ENCODE measurements around the gene SORCS3. TPM values are rescaled to one million over a fixed set of nuclear protein-coding genes. Genes with fewer than 3 reads are reported as not detected.

Gene SORCS3
- total and polyA plus RNA-seq, 11 donors: 0.03 to 0.19 (median 0.05) TPM; not detected in 8

- H3K27ac ChIP-seq: no peak overlapping the region
- DNase-seq (no peak), ATAC-seq (no peak)
- H3K9me3 ChIP-seq: no peaks in the 10 kb centered on the region
- no peaks in the 10 kb centered on the region for H3K4me1 ChIP-seq
- TF ChIP-seq CTCF (IDR thresholded peaks at IDR 0.05): no peak
- TF ChIP-seq POLR2A (IDR thresholded peaks at IDR 0.05): no peak
- 60 to 70% (median 62%) methylated on average over 18 of the region's 18 CpGs for WGBS, 4 donors
- H3K36me3 ChIP-seq: no peaks in the 10 kb centered on the region
- peaks cover 0 to 5% (median 0%) of the 10 kb centered on the region in 9 donors for H3K27me3 ChIP-seq
- no peak overlapping the region for H3K4me3 ChIP-seq
- intact Hi-C loops (cut with DNase I): no loop called here
These were observed 47.4 kb downstream of the SORCS3 start for GRCh38 chr10:104688251-104689042.

GRCh38 chr10:104689105-104689504 lies 48.0 kb downstream of the SORCS3 start:
- Histone ChIP-seq H3K4me1 (no peaks in the 10 kb centered on the region), H3K27me3 (peaks cover 0 to 5% (median 0%) of the 10 kb centered on the region in 9 donors), H3K9me3 (no peaks in the 10 kb centered on the region), H3K27ac (no peak overlapping the region), H3K36me3 (no peaks in the 10 kb centered on the region), H3K4me3 (no peak overlapping the region)
- ATAC-seq (no peak), DNase-seq (no peak)
- 78 to 86% (median 83%) methylated on average over 2 of the region's 2 CpGs for WGBS, 4 donors
- intact Hi-C loops (cut with DNase I): no loop called here
- no peak for TF ChIP-seq CTCF (IDR thresholded peaks at IDR 0.05)
- no peak for TF ChIP-seq POLR2A (IDR thresholded peaks at IDR 0.05)

- no peak for ATAC-seq
- intact Hi-C loops (cut with DNase I): no loop called here
- DNase-seq: no peak
- H3K4me1 ChIP-seq: no peaks in the 10 kb centered on the region
- WGBS, 4 donors: 78 to 94% (median 85%) methylated on average over 3 of the region's 3 CpGs
- H3K36me3 ChIP-seq: no peaks in the 10 kb centered on the region
- H3K4me3 ChIP-seq: no peak overlapping the region
- H3K27ac ChIP-seq: no peak overlapping the region
- no peaks in the 10 kb centered on the region for H3K9me3 ChIP-seq
- peaks cover 0 to 5% (median 0%) of the 10 kb centered on the region in 9 donors for H3K27me3 ChIP-seq
- TF ChIP-seq POLR2A (IDR thresholded peaks at IDR 0.05) (no peak), CTCF (IDR thresholded peaks at IDR 0.05) (no peak)
These were observed 48.5 kb downstream of the SORCS3 start for GRCh38 chr10:104689547-104689946.

- no peak overlapping the region for H3K27ac ChIP-seq
- no peak for TF ChIP-seq CTCF (IDR thresholded peaks at IDR 0.05)
- TF ChIP-seq POLR2A (IDR thresholded peaks at IDR 0.05): no peak
- H3K27me3 ChIP-seq: peaks cover 0 to 5% (median 0%) of the 10 kb centered on the region in 9 donors
- ATAC-seq (no peak), DNase-seq (no peak)
- WGBS, 4 donors: 83 to 94% (median 88%) methylated on average over 3 of the region's 3 CpGs
- H3K4me3 ChIP-seq: no peak overlapping the region
- intact Hi-C loops (cut with DNase I): no loop called here
- no peaks in the 10 kb centered on the region for H3K36me3 ChIP-seq
- no peaks in the 10 kb centered on the region for H3K4me1 ChIP-seq
- H3K9me3 ChIP-seq: no peaks in the 10 kb centered on the region
These were observed 49.0 kb downstream of the SORCS3 start for GRCh38 chr10:104690101-104690500.
